Chondrocyte (in vitro differentiated cells): ENCODE data around the gene ANO2. TPM values are rescaled to one million over a fixed set of nuclear protein-coding genes. Genes with fewer than 3 reads are reported as not detected.

Experiments
- DNase-seq: peaks from one replicate; pipeline ENCODE4 v3.0.0; 2021; ENCODE audit warnings: mixed read lengths, low spot score
- H3K27ac Mint-ChIP-seq: one replicate; pipeline ENCODE4 v1.8.0; 2021; ENCODE audit warnings: mild to moderate bottlenecking, moderate library complexity, mixed read lengths; ENCODE audit not compliant: unreplicated experiment
- H3K27me3 Mint-ChIP-seq: 2 replicates; pipeline ENCODE4 v1.8.0; 2021; ENCODE audit warnings: low read depth, mixed read lengths
- H3K36me3 Mint-ChIP-seq: 2 replicates; pipeline ENCODE4 v1.8.0; 2021; ENCODE audit warnings: low read depth, mixed read lengths
- H3K4me1 Mint-ChIP-seq: 2 replicates; pipeline ENCODE4 v1.8.0; 2021; ENCODE audit warnings: low read depth, mild to moderate bottlenecking, mixed read lengths
- H3K4me3 Mint-ChIP-seq: one replicate; pipeline ENCODE4 v1.8.0; 2021; ENCODE audit warnings: mild to moderate bottlenecking, moderate library complexity, mixed read lengths; ENCODE audit not compliant: unreplicated experiment
- H3K9me3 Mint-ChIP-seq: 2 replicates; pipeline ENCODE4 v1.8.0; 2021; ENCODE audit warnings: low read depth, mixed read lengths
- total RNA-seq: library from RNA; stranded (reverse); gene quantifications from 3 replicates; pipeline ENCODE4 v1.2.1, GENCODE V29; 2021
- TF ChIP-seq, protein P1 (sequence below): fragments of 200-600 bp; sonication (generic); IDR thresholded peaks from 2 replicates; pipeline ENCODE4 v1.5.0; 2021; ENCODE audit warnings: antibody characterized with exemption, mild to moderate bottlenecking, moderate library complexity

Gene ANO2
- total RNA-seq, 1 donor from 2014 or later, result 0.47 TPM

DNA sequence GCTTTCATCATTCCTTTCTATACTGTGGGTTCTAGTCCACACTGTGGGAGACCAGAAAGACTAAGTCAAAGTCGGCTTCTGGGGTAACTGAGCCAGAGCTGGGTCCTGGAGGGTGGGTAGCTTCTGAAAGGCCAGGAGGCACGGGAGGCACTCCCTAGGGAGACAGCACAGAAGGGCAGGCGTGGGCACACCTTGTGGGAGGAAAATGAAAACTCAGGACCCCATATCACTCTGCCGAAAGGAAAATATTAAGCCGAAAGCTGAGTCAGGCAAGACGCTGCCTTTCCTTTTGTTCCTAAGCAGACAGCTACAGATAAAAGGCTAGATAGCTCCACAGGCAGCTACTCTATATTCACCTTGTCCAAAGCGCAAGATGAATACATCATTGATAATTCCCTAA lies 20.7 kb downstream of the ANO2 start:
- Mint-ChIP-seq H3K27ac (no peak overlapping the region), H3K27me3 (peaks cover 13% of the 10 kb centered on the region), H3K4me1 (no peaks in the 10 kb centered on the region), H3K4me3 (no peak overlapping the region), H3K36me3 (no peaks in the 10 kb centered on the region), H3K9me3 (no peaks in the 10 kb centered on the region)
- TF ChIP-seq, protein P1, sequence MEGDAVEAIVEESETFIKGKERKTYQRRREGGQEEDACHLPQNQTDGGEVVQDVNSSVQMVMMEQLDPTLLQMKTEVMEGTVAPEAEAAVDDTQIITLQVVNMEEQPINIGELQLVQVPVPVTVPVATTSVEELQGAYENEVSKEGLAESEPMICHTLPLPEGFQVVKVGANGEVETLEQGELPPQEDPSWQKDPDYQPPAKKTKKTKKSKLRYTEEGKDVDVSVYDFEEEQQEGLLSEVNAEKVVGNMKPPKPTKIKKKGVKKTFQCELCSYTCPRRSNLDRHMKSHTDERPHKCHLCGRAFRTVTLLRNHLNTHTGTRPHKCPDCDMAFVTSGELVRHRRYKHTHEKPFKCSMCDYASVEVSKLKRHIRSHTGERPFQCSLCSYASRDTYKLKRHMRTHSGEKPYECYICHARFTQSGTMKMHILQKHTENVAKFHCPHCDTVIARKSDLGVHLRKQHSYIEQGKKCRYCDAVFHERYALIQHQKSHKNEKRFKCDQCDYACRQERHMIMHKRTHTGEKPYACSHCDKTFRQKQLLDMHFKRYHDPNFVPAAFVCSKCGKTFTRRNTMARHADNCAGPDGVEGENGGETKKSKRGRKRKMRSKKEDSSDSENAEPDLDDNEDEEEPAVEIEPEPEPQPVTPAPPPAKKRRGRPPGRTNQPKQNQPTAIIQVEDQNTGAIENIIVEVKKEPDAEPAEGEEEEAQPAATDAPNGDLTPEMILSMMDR, result no peak
- DNase-seq, result no peak

DNA sequence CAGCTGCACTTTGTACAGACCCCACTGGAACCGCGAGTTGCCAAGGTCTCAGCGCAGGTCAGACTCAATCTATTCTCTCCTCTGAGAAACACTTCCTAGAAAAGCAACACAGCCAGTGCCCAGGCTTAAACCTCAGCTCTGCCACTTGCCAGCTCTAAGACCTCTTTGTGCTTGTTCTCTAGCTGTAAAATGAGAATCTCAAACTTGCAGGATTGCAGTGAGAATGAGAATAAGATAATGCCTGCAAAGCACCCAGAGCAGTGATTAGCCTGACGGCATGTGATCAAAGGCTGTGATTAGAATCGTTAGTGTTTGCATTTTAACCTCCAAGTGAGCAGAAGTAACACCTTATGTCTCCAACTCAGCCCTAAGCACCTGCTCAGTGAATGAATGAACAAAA lies 21.3 kb downstream of the ANO2 start:
- Mint-ChIP-seq H3K27ac (no peak overlapping the region), H3K9me3 (no peaks in the 10 kb centered on the region), H3K4me1 (no peaks in the 10 kb centered on the region), H3K27me3 (peaks cover 13% of the 10 kb centered on the region), H3K36me3 (no peaks in the 10 kb centered on the region), H3K4me3 (no peak overlapping the region)
- DNase-seq, result no peak
- TF ChIP-seq, protein P1, result no peak

DNA sequence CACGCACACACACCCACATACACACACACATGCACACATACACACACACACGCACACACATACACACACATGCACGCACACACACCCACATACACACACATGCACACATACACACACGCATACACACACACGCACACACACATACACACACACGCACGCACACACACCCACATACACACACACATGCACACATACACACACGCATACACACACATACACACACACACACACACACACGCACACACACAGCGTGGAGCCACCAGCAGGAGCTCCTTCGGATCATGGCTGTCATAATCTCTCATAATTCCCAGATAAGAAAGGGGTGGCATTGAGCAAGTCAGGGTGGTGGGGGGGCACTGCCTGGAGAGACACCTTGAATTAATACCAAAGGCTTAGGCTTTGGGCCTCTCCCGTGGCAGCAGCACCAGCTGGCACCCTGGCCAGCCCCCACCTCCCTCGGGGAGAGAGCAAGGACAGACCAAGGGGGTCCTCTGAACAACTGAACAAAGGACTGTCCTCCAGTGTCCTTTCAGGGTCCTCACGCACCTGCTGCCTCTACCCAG lies 21.9 kb downstream of the ANO2 start:
- no peak overlapping the region for H3K4me3 Mint-ChIP-seq
- DNase-seq, result no peak
- no peaks in the 10 kb centered on the region for H3K36me3 Mint-ChIP-seq
- H3K4me1 Mint-ChIP-seq, result no peaks in the 10 kb centered on the region
- TF ChIP-seq, protein P1, result no peak
- no peaks in the 10 kb centered on the region for H3K9me3 Mint-ChIP-seq
- no peak overlapping the region for H3K27ac Mint-ChIP-seq
- H3K27me3 Mint-ChIP-seq, result peaks cover 13% of the 10 kb centered on the region

DNA sequence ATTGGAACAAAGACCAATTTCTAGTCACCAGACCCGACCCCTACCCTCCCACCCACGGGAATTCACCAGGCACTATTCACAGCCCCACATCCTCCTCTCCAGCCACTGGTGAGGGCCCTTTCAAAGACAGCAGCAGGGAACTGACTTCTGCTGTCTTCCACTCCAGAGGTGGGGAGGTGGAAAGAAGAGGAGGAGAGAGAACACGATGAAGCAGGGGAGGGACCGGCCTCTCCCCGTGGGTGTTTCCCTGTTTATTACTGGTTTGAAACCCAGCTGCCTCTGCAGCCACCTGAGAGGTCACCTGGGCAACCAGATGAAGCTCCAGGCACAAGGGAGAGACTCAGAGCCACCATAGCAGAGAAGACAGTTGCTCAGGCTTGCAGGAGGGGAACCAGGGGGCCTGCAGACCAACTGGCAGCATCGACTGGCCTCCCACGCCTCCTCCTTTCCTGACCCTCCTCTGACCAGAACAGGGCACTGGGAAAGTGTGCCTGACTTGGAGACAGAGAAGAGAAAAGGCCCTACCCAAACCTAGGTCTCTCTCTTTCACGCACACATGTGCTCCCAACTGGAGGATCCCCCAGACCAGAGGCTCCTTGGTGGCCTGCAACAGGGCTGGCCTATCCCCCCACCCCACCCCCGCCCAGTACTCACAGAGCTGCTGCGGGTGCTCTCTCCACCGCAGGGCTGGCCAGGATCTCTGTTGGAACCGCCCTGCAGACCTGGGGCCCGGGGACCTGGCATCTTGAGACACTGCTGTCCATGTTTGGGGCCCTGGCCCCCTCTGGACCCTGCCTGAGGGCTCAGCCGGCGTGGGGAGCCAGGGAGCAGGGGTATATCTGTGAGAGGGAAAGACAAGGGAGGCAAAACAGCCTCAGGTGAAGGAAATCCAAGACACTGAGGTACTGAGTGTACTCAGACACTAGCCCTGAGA lies 22.8 kb downstream of the ANO2 start:
- H3K36me3 Mint-ChIP-seq, result no peaks in the 10 kb centered on the region
- no peaks in the 10 kb centered on the region for H3K4me1 Mint-ChIP-seq
- DNase-seq, result no peak
- TF ChIP-seq, protein P1, result no peak
- no peak overlapping the region for H3K27ac Mint-ChIP-seq
- no peaks in the 10 kb centered on the region for H3K9me3 Mint-ChIP-seq
- H3K27me3 Mint-ChIP-seq, result peaks cover 13% of the 10 kb centered on the region
- no peak overlapping the region for H3K4me3 Mint-ChIP-seq

DNA sequence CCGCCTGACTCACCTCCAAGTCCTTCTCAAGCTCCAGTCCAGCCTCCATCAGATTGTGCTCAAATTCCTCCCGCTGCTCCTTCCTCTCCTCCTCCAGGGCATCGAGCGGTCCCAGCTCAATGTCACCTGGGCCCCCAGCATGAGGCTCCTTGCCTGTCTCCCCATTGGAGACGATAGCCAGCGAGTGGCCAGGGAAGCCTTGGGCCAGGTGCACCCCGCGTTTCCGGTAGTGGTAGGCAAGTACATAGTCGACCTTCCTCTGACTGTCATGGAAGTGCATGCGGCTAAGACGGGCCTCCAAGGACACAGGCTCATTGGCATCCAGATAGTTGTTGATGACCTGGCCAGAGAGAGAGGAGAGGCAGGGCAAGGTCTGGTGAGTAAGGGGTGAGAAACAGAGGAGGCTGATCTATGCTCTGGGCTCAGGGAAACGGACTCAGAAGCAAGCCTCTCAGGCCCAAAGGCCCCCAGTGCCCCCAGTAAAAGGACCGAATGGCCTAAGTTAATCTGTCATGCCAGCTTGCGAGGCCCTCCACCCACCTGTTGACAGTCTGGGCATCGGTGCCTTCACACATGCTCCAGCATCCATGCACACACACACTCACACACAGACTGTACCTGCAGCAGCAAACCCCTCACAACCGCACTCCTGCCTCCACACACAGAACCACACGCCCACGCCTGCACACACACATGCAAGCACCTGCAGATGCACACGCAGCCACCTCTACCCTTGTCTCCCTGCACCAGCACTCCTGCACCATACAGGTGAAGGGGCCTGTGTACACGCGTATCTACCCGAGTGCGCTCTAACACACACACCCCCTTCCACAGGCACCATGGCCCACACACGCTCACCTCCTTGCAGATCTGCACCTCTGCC lies 23.8 kb downstream of the ANO2 start:
- Mint-ChIP-seq H3K4me3 (no peak overlapping the region), H3K9me3 (no peaks in the 10 kb centered on the region), H3K27ac (no peak overlapping the region), H3K36me3 (no peaks in the 10 kb centered on the region), H3K27me3 (peaks cover 9% of the 10 kb centered on the region), H3K4me1 (no peaks in the 10 kb centered on the region)
- TF ChIP-seq, protein P1, result no peak
- DNase-seq, result no peak
